ENCODE measurements around the gene DNAJC13.

The DNAJC13 gene

DNA sequence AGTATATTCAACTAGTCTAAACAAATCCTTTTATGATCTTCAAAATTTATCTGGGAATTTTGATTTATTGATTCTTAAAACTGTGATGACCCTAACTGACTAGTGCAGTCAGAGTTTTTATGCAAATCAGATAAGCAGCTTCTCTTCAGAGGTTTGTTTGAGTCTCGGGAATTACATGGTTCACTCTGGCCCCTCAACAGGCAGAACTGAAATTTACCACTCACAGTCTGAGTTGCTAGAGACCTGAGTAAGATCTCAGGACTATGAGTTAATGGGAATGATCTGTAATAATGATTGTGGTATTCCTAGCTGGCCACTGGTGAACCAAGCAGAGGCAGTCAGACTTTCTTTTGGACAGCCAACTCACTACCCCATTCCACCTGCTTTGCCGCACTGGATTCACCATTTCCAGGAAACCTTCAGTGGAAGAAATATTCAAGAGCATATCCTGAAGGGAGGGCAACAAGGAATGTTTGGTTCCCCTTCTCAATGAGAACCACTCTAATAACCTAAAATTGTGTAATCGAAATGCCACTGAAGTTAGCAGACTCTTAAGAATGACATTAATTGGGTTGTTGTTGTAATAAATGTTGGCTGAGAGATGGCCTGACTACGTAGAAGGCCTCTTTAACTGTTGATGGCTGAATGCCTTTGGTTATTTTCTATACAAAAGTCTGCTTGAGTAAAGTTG, 11.5 kb upstream of the DNAJC13 start:
- DNase-seq: no peak

DNA sequence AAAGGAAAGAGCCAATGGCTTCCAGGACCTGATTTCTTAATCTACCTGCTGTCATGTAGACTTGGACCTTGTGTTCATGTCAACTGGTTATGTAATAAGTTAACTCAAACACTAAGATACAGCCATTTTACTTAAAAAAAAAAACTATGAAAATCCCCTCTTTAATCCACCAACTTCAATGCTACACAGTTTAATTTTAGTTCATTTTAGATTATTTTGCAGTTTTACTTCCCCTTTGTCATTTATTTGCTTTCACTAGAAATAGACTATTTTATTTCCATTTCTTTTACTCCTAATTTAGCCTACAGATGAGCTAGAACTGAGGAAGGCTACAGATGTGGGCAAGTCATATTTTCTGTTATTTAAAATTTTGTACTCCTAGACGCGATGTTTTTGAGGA, 10.7 kb upstream of the DNAJC13 start:
- no peak for DNase-seq

DNA sequence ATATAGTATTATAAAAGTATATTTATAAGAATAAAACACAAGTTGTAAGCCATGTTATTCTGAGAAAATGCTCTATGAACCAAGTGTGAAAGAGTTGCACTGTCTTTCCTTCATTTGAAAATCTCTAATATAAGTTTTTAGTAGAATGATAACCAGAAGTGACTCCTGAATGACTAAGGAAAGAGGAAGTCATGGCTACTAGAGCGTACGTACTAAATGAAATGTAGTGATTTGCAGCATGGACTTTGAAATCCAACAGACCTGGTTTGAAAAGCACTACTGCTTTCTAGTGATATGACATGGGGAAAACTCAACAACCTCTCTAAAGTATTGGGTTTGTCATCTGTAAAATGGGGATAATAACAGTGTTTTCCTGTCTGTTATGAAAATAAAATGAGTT, 10.3 kb upstream of the DNAJC13 start:
- no peak for DNase-seq

DNA sequence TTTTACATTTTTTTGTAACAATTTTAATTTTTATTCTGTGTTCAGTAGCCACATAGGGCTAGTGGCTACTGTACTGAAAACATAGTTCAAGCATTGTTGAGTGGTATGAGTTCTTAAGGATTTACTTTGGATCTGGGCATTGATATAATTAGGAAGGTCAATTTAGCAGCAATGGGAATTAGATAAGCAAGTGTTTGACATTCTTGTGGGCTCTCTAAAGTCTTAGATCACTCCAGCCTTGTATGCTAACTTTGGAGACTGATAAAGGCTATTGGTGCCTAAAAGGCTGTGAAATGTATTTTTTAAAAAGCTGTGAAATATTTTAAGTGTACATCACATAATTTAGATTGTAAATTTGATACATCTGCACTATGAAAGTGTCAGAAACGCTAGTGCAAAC, 2.5 kb upstream of the DNAJC13 start:
- DNase-seq: no peak

DNA sequence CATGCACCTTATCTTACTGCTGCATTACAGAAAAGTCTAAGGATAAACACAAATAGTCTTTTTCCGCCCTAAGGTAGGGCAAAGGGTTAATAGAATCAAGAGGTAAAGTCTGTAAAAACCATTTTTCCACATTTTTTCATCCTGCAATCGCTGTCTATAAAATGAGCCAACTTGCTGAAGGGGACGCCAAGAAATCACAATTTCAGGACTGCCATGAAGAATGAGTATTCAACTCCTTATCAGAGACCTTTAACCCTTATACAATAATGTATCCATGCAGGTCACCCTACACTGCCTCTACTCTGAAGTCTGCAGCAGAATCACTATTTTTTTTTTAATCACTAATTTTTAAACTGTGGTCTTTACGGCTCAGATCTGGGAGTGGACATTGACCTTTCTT, 1.1 kb upstream of the DNAJC13 start:
- no peak for DNase-seq

DNA sequence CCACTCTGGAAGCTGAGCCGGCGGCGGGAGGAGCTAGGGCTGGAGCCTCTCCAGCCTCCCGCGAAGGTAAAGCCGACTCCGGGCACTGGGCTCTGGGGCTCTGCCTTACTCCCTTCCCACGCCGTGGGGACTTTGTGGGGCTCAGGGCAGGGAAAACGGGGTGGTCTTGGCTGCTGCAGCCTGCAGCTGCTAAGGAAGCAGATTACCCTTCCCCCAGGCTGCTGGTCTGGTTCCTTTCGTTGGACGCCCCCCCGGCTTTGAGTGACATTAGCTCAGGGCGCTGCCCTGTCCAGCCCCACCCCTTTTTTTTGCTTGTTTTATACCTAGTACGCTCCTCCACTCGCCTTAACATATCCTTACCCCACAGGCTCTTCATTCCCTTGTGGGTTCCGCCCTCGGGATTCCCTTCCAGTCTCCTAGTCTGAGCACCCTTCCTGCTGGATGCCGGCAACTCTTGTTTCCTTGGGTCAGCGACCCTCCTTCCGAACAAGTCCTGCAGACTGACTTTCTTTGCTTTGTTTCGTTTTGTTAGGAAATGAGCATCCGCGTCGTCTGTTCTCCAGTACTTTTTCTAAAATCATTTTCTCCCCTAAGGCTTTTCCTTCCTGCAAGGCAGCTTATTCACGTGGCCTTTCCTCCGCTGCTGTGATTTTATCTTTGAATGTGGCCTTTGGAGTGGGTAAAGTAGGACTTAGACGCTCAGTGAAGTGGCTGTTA, 551 bp downstream of the DNAJC13 start:
- DNase-seq: peak; percentile 31

DNA sequence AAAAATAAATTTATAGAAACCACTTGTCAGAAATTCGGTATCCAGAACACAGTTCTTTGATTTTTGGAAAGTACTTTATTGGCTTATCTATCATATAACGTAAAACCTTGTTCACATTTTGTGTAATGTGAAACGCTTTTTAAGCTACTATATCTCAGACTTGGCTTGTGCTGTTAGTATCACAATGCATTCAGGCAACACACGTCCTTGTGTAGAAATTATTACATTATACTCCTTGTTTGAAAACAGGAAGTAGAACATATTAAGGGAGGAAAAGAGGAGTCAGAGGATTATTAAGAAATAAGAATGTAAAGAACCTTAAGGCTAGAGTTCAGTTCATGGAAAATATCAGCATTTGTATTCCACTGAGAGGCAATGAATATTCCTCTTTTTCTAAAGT, 1.6 kb downstream of the DNAJC13 start:
- DNase-seq: no peak

DNA sequence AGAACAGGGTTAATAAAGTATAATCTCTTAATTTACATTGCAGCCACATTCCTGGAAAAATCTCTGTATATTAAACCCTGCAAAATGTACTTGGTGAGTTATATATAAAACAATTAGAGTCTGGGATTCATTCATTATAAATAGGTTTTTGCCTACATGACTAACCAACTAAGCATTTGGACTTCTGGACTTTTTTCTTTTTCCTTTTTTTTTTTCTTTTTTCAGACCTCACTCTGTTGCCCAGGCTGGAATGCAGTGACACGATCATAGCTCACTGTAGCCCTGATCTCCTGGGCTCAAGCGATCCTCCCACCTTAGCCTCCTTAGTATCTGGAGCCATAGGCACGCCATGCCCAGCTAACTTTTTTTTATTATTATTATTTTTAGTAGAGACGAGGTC, 4.5 kb downstream of the DNAJC13 start:
- no peak for DNase-seq

DNA sequence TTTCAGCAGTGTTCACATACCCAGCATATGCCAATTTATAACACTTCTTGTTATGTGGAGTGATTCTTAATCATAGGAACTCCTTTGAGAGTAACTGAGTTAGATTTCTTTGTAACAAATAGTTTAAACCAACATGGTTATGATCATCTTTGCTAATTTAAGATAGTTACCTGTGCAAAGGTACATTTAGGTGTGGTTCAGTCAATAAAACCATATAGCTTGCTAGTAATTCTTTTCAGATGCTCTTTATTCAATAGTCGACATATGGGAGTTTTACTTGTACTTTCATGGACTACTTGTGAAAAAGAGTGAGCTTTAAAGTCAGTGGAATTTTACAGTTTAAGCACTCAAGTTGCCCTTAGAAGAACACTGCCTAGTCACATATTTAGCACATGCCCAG, 5.2 kb downstream of the DNAJC13 start:
- DNase-seq: no peak

DNA sequence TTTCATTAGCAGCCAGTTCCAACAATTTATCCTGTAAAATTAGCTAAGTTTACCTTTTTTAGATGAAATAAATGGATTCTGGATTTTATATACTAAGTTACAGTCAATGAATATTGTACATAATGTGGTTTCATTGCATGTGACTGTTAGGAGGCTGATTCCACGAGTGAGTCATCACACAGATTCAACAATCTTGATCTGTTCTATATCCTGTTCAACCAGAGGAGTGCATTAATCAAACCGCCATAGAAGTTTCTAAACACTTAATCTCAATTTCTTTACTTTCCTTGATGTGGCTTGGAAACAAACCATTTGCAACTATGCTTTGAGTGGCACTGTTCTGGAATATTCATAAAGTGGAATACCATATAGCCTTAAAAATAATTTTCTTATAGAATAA, 15.3 kb downstream of the DNAJC13 start:
- no peak for DNase-seq

DNA sequence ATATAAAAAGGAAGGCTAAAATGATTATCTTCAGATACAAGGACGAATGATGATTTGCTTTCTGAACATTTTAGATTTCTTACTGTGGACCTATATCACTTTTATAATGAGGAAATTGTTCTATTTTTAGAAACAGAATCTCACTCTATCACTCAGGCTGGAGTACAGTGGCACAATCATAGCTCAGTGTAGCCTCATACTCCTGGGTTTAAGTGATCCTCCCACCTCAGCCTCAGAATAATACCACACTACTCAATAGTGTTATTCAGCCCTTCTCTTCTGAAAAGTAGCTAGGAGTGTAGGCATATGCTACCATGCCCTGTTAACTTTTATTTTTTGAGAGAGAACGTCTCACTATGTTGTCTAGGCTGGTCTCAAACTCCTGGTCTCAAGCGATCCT, 15.8 kb downstream of the DNAJC13 start:
- DNase-seq: no peak

DNA sequence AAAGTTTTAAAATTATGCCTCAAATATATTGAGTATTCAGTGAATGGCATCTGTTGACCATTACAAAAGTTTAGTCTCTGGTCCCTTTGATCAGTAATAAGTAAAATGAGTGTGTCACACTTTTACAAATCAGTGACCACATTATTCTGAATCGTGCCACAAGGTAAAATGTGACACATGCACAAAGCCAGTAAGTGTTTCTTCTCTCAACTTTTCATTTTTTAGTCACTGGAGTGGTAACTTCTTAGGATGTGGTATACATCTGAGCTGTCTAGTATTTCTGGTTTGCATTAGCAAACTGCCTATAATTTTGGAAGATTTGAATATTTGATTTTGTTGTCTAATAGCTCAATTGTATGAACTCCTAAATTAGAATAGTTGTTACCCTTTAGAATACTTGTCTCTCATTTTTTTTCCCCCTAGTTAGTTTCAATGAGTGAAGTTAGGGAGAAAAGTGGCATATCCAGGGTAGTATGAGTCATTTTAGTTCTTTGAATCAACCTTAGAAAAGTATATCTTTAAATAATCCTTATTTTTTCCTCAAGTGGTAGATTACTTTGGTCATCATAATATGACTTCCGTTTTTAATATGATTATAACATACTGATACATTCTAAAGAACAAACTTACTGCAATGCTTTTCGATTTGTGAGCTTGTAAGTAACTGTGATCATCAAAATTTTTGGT, 18.1 kb downstream of the DNAJC13 start:
- DNase-seq: no peak

DNA sequence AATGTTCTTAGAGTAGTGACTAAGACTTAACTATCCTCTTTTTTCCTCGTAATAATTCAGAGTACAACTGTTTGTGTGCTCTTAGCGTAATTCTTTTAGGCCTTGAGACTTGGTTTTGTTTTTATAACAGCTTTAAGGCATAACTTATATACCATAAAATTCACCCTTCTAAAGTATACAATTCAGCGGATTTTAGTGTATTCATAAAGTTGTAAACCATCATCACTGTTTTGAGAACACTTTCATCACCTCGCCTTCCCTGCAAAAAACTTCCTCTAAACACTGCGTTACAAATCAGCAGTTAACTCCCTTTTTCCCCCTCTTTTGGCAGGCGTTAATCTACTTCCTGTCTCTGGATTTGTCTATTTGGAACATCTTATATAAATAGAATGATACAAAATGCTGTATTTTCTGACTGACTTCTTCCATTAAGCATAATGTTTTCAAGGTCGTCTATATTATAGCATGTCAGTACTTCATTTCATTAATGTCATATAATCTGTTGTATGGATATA, 18.7 kb downstream of the DNAJC13 start:
- no peak for DNase-seq

DNA sequence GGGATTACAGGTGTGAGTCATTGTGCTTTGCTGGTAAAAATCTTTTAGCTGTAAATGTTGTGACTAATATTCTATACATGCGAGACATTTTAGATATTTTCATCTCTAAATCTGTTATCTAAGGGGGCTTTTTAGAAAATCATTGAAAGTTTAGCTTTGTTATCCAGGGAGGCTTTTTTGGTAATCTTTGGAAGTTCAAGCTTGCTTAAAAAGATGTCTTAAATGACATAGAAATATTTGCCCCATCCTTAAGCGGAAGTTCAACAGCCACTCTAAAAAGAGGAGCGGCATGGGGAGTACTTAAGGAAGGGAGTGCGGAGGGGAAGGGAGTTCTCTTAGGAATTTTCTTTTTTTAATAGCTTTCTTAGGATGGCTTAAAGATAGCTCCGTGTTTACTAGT, 26.1 kb downstream of the DNAJC13 start:
- no peak for DNase-seq

DNA sequence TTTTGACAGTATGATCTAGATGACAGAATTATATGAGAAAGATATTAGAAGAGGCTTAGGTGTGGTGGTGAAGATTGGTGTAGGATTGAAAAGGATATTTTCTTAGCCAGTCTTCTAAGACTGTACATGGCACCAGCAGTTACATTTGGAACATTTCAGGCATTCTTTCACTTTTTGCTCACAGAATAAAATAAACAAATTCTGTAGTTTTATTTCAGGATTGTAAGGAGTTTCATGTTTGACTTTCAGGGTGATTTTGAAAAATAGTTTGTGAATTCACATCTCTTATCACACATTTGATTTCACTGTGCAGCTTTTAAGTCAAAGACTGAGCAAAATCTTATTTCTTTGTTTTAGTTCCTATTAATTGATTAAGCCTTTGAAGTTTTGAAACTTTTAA, 27.1 kb downstream of the DNAJC13 start:
- DNase-seq: no peak

DNA sequence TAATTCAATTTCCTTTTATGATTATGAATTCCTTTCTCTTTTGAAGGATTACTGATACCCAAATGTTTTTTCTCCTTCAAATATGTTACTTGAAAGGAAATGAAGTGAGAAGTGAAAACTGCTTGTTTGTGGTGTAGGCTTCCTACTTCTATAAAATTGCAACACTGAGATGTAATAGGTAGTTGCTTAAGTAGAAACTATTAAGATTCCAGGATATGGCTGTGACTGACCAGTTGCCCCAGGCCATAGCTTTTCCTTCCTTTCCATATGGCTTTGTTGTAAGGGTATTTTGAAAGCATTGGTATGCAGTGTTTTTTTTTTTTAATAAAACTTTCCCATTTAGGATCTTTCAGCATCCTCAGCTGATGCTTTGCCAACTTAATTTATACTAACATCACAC, 28.5 kb downstream of the DNAJC13 start:
- no peak for DNase-seq

DNA sequence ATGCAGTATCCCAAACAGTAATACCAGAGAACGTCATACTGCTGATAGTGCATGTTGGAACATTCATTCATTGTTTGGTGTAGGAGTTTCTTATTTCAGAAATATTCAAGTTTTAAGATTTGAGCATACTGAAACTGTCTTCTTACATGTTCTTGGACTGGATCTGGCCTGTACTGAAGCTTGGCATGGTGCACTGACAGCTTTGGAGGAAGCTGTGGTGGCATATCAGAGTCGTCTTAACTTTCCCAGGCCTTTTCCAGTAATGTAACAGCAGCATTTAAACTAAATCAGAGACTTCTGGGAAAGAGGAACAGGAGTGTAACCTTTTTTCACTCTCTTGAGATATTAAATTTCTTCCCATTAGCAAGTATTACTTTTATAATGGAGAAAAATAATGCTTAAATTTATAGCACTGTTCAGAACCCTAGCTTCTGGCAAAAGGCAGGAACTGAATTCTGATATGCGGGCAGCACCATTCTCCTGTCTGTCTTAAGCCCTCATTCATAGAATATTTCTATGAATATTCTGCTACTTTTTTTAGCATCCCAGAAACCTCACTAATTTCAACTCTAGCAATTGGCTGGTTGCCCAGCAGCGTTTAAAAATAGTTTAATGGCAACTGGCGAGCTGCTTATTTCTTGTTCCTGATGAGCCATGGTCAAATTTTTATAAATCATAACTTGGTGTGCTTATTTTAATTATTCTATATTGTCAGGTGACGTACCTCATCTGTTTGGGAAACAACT, 31.1 kb downstream of the DNAJC13 start:
- DNase-seq: no peak

DNA sequence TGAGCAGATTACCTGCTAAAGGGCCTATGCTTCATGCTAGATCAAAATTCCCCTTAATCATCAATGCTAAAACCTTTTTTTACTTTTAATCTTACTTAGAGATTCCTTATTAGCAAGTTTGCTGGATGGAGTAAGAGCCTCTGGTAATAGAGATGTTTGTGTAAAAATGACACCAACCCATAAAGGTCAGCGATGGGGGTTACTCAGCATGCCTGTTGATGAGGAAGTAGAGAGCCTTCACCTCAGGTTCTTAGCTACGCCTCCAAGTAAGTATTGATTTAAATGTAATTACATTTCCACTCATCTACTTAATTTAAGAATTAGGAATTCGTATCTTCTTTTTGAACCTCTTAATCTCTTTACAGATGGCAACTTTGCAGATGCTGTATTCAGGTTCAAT, 38.8 kb downstream of the DNAJC13 start:
- DNase-seq: no peak

DNA sequence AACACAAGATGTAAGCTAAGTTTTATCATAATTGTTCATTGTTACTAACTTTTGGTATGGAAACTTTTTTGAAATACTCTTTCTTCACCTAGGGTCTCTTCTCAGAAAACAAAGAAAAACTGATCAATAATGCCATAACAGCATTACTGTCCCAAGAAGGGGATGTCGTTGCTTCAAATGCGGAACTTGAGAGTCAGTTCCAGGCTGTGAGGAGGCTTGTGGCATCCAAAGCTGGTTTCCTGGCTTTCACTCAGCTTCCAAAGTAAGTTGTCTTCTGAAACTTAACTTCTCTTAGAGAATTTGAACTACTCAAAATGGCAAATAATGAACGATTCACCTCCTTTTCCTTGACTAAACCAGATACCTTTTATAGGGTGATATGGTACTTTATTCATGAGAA, 39.3 kb downstream of the DNAJC13 start:
- no peak for DNase-seq

DNA sequence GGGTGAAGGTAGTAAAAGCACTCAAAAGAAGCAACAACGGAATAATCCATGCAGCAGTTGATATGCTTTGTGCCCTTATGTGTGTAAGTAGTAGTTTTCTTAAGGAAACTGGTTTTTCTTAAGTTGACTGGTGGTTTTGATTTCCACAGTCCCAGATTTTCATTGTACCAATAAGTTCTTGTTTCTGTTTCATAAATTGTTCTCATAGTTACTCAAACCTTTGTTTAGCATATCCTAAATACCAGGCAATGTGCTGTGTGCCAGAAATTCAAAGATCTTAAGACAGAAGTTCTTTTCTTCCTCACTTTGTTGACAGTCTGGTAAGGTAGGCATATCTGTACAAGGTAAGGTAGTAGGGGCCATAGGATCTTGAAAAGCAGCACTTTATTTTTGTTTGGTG, 40.0 kb downstream of the DNAJC13 start:
- no peak for DNase-seq

DNA sequence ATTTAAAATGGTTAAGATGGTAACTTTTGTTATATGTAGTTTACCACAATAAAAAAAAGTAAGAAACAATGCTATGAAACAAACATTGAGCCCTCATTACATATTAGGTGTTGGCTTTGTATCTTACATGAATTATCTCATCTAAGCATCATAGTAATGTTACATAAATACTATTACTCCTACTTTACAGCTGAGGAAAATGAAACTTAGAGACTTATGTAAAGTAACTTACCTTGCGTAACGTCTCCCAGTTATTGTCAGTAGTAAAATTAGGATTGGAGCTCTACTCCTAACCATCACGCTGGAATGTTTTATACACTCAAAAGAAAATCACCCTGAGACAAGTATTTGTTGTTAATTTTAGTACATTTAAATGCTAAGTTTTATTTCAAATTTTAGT, 42.2 kb downstream of the DNAJC13 start:
- DNase-seq: no peak

DNA sequence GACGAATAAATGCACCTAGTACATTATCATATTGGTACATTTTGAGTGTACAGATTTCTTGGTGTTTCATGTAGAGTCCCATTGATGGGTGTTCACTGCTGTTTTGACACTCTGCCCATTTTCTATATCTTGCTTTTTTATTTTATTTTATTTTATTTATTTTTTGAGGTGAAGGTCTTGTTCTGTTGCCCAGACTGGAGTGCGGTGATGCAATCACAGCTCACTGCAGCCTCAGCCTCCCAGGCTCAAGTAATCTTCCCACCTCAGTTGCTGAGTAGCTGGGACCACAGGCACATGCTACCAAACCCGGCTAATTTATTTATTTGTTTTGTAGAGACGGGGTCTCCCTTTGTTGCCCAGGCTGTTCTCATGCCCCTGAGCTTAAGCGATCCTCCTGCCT, 44.2 kb downstream of the DNAJC13 start:
- DNase-seq: no peak

DNA sequence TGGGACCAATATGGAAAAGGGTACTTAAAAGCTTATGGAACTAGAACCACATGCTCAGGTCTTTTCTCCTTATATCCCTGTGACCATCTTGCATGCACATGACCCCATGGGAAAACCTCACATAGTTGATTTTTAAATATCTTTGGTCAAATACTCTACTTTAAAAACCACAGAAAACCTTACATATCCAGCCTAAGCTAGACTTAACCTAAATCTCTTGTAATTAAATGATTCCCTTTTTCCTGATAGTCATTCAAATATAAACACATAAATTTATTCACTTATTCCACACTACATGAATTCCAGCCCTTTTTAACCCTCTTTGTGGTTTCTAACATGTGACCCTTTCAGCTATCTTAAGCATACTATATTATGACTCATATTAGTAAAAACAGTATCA, 46.8 kb downstream of the DNAJC13 start:
- no peak for DNase-seq

Measured in NCI-H2171 (cell line).